Astrocyte (in vitro differentiated cells and primary cell): ENCODE results near the gene LNX2. TPM values are rescaled to one million over a fixed set of nuclear protein-coding genes. Genes with fewer than 3 reads are reported as not detected.

Experiments used
- DNase-seq: peaks from one replicate; pipeline ENCODE4 v3.0.0-alpha.2; 2010; ENCODE audit warnings: low read depth
- FAIRE-seq: peaks from 2 replicates; lab custom pipeline; 2011; peaks lifted over from hg19 to GRCh38; lab: Jason Lieb, UNC
- H2AFZ ChIP-seq: 2 replicates; pipeline ENCODE4 v1.6.0; 2012; ENCODE audit warnings: low read depth, low read length, inconsistent platforms
- H3K27ac ChIP-seq: 2 replicates; pipeline ENCODE4 v1.5.1; 2011; ENCODE audit warnings: low read depth, low read length, inconsistent platforms
- H3K27me3 ChIP-seq: 2 replicates; pipeline ENCODE4 v1.6.0; 2011; ENCODE audit warnings: low read length, inconsistent platforms; ENCODE audit not compliant: insufficient read depth
- H3K36me3 ChIP-seq: 2 replicates; pipeline ENCODE4 v1.5.1; 2011; ENCODE audit warnings: low read length, inconsistent platforms; ENCODE audit not compliant: insufficient read depth
- H3K4me1 ChIP-seq: 2 replicates; pipeline ENCODE4 v1.5.1; 2011; ENCODE audit warnings: low read length, inconsistent platforms; ENCODE audit not compliant: insufficient read depth
- H3K4me2 ChIP-seq: 2 replicates; pipeline ENCODE4 v1.6.0; 2012; ENCODE audit warnings: low read length, inconsistent platforms
- H3K4me3 ChIP-seq: 2 replicates; pipeline ENCODE4 v1.5.1; 2011; ENCODE audit warnings: low read depth, mild to moderate bottlenecking, low read length, inconsistent platforms; ENCODE audit not compliant: insufficient read depth
- H3K79me2 ChIP-seq: 2 replicates; pipeline ENCODE4 v1.6.0; 2012; ENCODE audit warnings: mild to moderate bottlenecking, low read length, inconsistent platforms; ENCODE audit not compliant: insufficient read depth
- H3K9ac ChIP-seq: 2 replicates; pipeline ENCODE4 v1.6.0; 2012; ENCODE audit warnings: mild to moderate bottlenecking, low read length, inconsistent platforms
- H3K9me3 ChIP-seq: 2 replicates; pipeline ENCODE4 v1.5.1; 2012; ENCODE audit warnings: low read depth, mild to moderate bottlenecking, low read length, inconsistent platforms; ENCODE audit not compliant: insufficient read depth
- H4K20me1 ChIP-seq: 2 replicates; pipeline ENCODE4 v1.6.0; 2012; ENCODE audit warnings: low read length, inconsistent platforms; ENCODE audit not compliant: insufficient read depth
- H3K27ac Mint-ChIP-seq: one replicate; pipeline ENCODE4 v1.8.0; 2021; ENCODE audit warnings: mild to moderate bottlenecking, mixed read lengths; ENCODE audit not compliant: unreplicated experiment
- H3K27me3 Mint-ChIP-seq: one replicate; pipeline ENCODE4 v1.8.0; 2021; ENCODE audit warnings: low read depth, mixed read lengths; ENCODE audit not compliant: unreplicated experiment
- H3K36me3 Mint-ChIP-seq: one replicate; pipeline ENCODE4 v1.8.0; 2021; ENCODE audit warnings: low read depth, mixed read lengths; ENCODE audit not compliant: unreplicated experiment
- H3K4me1 Mint-ChIP-seq: one replicate; pipeline ENCODE4 v1.8.0; 2021; ENCODE audit warnings: low read depth, mixed read lengths; ENCODE audit not compliant: unreplicated experiment
- H3K4me3 Mint-ChIP-seq: one replicate; pipeline ENCODE4 v1.8.0; 2021; ENCODE audit warnings: mild to moderate bottlenecking, moderate library complexity, mixed read lengths; ENCODE audit not compliant: unreplicated experiment
- H3K9me3 Mint-ChIP-seq: one replicate; pipeline ENCODE4 v1.8.0; 2021; ENCODE audit warnings: mild to moderate bottlenecking, mixed read lengths; ENCODE audit not compliant: unreplicated experiment
- EZH2 ChIP-seq: IDR thresholded peaks from 2 replicates; pipeline ENCODE4 v1.6.1; 2012; ENCODE audit warnings: mild to moderate bottlenecking, low read length, inconsistent platforms; ENCODE audit not compliant: insufficient read depth
- total RNA-seq: library from RNA; stranded (reverse); gene quantifications from 2 replicates; pipeline ENCODE4 v1.2.1, GENCODE V29; 2021
- TF ChIP-seq, protein P1 (sequence below): IDR thresholded peaks from 2 replicates; pipeline ENCODE4 v1.5.1; 2011; ENCODE audit warnings: low read depth, mild to moderate bottlenecking, inconsistent platforms, low read length, moderate library complexity; ENCODE audit not compliant: insufficient read depth

The LNX2 gene
- total RNA-seq, 1 donor from 2014 or later = 8.7 TPM

DNA sequence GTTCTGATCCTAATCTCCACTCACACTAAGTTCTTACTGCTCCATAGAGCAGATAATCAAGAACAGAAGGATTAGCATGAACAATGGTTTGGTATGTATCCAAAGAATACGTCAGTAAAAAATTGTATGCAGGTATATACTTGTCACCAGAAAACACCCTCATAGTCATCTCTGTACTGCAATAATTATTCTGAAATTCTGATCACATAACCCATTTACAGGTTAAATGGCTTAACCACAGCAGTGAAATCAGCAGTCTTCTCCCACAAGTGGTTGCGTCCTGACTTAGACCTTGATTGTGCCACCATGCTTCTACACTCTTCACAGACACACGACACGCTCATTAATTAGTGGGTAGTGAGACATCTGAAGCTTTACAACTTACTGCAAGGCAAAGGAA, 50.9 kb downstream of the LNX2 start:
- no peaks in the 10 kb centered on the region for H3K9me3 ChIP-seq
- H3K9ac ChIP-seq = no peak overlapping the region
- TF ChIP-seq EZH2 = no peak
- TF ChIP-seq, protein P1, sequence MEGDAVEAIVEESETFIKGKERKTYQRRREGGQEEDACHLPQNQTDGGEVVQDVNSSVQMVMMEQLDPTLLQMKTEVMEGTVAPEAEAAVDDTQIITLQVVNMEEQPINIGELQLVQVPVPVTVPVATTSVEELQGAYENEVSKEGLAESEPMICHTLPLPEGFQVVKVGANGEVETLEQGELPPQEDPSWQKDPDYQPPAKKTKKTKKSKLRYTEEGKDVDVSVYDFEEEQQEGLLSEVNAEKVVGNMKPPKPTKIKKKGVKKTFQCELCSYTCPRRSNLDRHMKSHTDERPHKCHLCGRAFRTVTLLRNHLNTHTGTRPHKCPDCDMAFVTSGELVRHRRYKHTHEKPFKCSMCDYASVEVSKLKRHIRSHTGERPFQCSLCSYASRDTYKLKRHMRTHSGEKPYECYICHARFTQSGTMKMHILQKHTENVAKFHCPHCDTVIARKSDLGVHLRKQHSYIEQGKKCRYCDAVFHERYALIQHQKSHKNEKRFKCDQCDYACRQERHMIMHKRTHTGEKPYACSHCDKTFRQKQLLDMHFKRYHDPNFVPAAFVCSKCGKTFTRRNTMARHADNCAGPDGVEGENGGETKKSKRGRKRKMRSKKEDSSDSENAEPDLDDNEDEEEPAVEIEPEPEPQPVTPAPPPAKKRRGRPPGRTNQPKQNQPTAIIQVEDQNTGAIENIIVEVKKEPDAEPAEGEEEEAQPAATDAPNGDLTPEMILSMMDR = no peak
- no peak overlapping the region for H3K4me3 ChIP-seq
- H4K20me1 ChIP-seq = no peaks in the 10 kb centered on the region
- no peak overlapping the region for H2AFZ ChIP-seq
- peaks cover 11% of the 10 kb centered on the region for H3K4me1 ChIP-seq
- no peaks in the 10 kb centered on the region for H3K27me3 ChIP-seq
- no peaks in the 10 kb centered on the region for H3K79me2 ChIP-seq
- Mint-ChIP-seq H3K4me3 (no peak overlapping the region), H3K9me3 (no peaks in the 10 kb centered on the region), H3K27me3 (no peaks in the 10 kb centered on the region), H3K36me3 (peaks cover under 1% of the 10 kb centered on the region), H3K27ac (no peak overlapping the region), H3K4me1 (peaks cover 13% of the 10 kb centered on the region)
- peaks cover 6% of the 10 kb centered on the region for H3K36me3 ChIP-seq
- DNase-seq (no peak), FAIRE-seq (no peak)
- H3K4me2 ChIP-seq = no peak overlapping the region
- H3K27ac ChIP-seq = no peak overlapping the region

DNA sequence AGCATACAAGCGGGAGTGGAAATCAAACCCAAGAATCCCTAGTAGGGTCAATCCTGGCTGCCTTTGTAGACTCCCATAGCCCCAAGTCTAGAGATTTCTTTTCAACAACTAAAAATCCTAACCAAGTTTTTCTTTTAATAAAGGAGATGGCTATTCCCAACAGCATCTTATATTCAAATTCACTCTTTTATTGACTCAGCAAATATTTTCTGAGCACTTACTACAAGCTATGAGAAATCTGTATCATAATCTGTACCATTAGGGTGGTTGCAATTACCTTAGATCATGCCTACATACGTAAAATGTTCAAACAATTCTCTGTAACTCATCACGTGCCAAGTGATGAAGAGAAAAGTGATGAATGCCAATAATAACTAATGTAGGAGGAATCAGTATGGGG, 54.5 kb downstream of the LNX2 start:
- Histone ChIP-seq H3K4me3 (no peak overlapping the region), H3K4me1 (no peaks in the 10 kb centered on the region), H3K9ac (no peak overlapping the region)

DNA sequence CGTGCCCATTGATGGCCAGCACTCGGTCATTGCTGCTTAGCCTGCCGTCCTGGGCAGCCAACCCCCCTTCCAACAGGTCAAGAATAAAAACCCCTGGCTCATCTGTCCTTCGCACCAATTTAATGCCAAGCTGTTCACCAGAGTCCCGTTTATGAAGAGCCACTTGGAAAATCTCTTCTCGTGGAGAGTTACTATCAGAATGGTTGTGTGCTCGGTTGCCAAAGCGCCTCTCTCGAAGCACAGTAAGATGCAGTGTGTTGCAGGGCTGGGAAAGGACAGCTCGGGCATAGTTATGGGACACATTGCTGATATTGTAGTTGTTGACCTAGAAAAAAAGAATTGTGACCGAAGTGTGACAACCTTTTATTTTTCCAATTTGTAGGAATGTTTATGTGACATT, 57.9 kb downstream of the LNX2 start:
- H3K4me3 Mint-ChIP-seq = no peak overlapping the region
- H3K36me3 Mint-ChIP-seq = peaks cover 3% of the 10 kb centered on the region
- Histone ChIP-seq H3K79me2 (no peaks in the 10 kb centered on the region), H3K4me2 (no peak overlapping the region), H4K20me1 (no peaks in the 10 kb centered on the region), H3K9me3 (no peaks in the 10 kb centered on the region), H2AFZ (no peak overlapping the region), H3K9ac (no peak overlapping the region), H3K4me1 (no peaks in the 10 kb centered on the region), H3K36me3 (peaks cover 9% of the 10 kb centered on the region), H3K4me3 (no peak overlapping the region), H3K27me3 (no peaks in the 10 kb centered on the region), H3K27ac (no peak overlapping the region)
- FAIRE-seq = no peak
- peaks cover 4% of the 10 kb centered on the region for H3K4me1 Mint-ChIP-seq
- no peaks in the 10 kb centered on the region for H3K9me3 Mint-ChIP-seq
- DNase-seq = no peak
- no peaks in the 10 kb centered on the region for H3K27me3 Mint-ChIP-seq
- no peak overlapping the region for H3K27ac Mint-ChIP-seq
- no peak for TF ChIP-seq EZH2
- TF ChIP-seq, protein P1 = no peak

More for the DNA sequence above, 54.5 kb downstream of the LNX2 start:
- Histone ChIP-seq H3K27me3 (no peaks in the 10 kb centered on the region), H2AFZ (no peak overlapping the region), H3K27ac (no peak overlapping the region), H3K9me3 (no peaks in the 10 kb centered on the region), H3K36me3 (peaks cover 9% of the 10 kb centered on the region), H3K4me2 (no peak overlapping the region), H4K20me1 (no peaks in the 10 kb centered on the region), H3K79me2 (no peaks in the 10 kb centered on the region)
- Mint-ChIP-seq H3K9me3 (no peaks in the 10 kb centered on the region), H3K27me3 (no peaks in the 10 kb centered on the region), H3K36me3 (peaks cover 3% of the 10 kb centered on the region), H3K4me1 (no peaks in the 10 kb centered on the region), H3K4me3 (no peak overlapping the region), H3K27ac (no peak overlapping the region)
- TF ChIP-seq, protein P1 = no peak
- TF ChIP-seq EZH2 = no peak
- FAIRE-seq = no peak
- no peak for DNase-seq
